Liver (tissue), 3 donors: Measurements from ENCODE around the gene ADH7.
"Not testable (repeated sequence)": the region's sequence is repeated elsewhere in the genome, so short reads cannot be mapped to it uniquely, and the experiment has no call there.

ENCODE experiments used
- EGR1 ChIP-seq, 2 donors: IDR thresholded peaks; 2 replicates each; pipeline ENCODE4 v1.6.1; 2016 to 2018; ENCODE audit warnings: antibody characterized with exemption in 2 of 2, low read depth in 2 of 2
- FOXA1 ChIP-seq: IDR thresholded peaks from 2 replicates; pipeline ENCODE4 v1.6.1; 2016; ENCODE audit warnings: antibody characterized with exemption
- GABPA ChIP-seq, 2 donors: IDR thresholded peaks in 1 of 2; conservative IDR thresholded peaks in 1 of 2; 2 replicates each; pipeline ENCODE4 v1.6.1; 2016; ENCODE audit warnings: antibody characterized with exemption in 2 of 2, mild to moderate bottlenecking in 1 of 2, moderate library complexity in 1 of 2
- JUND ChIP-seq, 2 donors: IDR thresholded peaks; 2 replicates each; pipeline ENCODE4 v1.6.1; 2016; ENCODE audit warnings: antibody characterized with exemption in 2 of 2
- MAX ChIP-seq: IDR thresholded peaks from 2 replicates; pipeline ENCODE4 v1.6.1; 2016; ENCODE audit warnings: antibody characterized with exemption
- RAD21 ChIP-seq, 2 donors: IDR thresholded peaks; 2 replicates each; pipeline ENCODE4 v1.6.1; 2016; ENCODE audit warnings: antibody characterized with exemption in 2 of 2, mild to moderate bottlenecking in 2 of 2
- SP1 ChIP-seq: IDR thresholded peaks from 2 replicates; pipeline ENCODE4 v1.6.1; 2018; ENCODE audit warnings: antibody characterized with exemption, mild to moderate bottlenecking
- YY1 ChIP-seq: IDR thresholded peaks from 2 replicates; pipeline ENCODE4 v1.6.1; 2016; ENCODE audit warnings: antibody characterized with exemption, mild to moderate bottlenecking
- TF ChIP-seq, protein P1 (sequence below): IDR thresholded peaks from 2 replicates; pipeline ENCODE4 v1.6.1; 2016; ENCODE audit warnings: antibody characterized with exemption, mild to moderate bottlenecking
- TF ChIP-seq, protein P2 (sequence below): fragments of 150-350 bp; IDR thresholded peaks from 2 replicates; pipeline ENCODE4 v1.5.1; 2017; ENCODE audit warnings: improper control_type of control experiment, low read depth, low read length; ENCODE audit not compliant: missing input control
- TF ChIP-seq, protein P3 (sequence below): IDR thresholded peaks from 2 replicates; pipeline ENCODE4 v1.6.1; 2016; ENCODE audit warnings: antibody characterized with exemption
- donor health status: healthy.
- donor health status: healthy.

GRCh38 chr4:99372464-99372863 lies 62.7 kb downstream of the ADH7 start:
- not testable (repeated sequence) for TF ChIP-seq JUND (IDR thresholded peaks at IDR 0.05); SP1; RAD21 (IDR thresholded peaks at IDR 0.05); MAX; YY1; FOXA1; EGR1 (IDR thresholded peaks at IDR 0.05; ENCODE audit: low read depth in 2 of 2); GABPA (IDR thresholded peaks at IDR 0.05 in 1 of 2, conservative IDR thresholded peaks at IDR 0.05 in 1 of 2)
- TF ChIP-seq, protein P1, sequence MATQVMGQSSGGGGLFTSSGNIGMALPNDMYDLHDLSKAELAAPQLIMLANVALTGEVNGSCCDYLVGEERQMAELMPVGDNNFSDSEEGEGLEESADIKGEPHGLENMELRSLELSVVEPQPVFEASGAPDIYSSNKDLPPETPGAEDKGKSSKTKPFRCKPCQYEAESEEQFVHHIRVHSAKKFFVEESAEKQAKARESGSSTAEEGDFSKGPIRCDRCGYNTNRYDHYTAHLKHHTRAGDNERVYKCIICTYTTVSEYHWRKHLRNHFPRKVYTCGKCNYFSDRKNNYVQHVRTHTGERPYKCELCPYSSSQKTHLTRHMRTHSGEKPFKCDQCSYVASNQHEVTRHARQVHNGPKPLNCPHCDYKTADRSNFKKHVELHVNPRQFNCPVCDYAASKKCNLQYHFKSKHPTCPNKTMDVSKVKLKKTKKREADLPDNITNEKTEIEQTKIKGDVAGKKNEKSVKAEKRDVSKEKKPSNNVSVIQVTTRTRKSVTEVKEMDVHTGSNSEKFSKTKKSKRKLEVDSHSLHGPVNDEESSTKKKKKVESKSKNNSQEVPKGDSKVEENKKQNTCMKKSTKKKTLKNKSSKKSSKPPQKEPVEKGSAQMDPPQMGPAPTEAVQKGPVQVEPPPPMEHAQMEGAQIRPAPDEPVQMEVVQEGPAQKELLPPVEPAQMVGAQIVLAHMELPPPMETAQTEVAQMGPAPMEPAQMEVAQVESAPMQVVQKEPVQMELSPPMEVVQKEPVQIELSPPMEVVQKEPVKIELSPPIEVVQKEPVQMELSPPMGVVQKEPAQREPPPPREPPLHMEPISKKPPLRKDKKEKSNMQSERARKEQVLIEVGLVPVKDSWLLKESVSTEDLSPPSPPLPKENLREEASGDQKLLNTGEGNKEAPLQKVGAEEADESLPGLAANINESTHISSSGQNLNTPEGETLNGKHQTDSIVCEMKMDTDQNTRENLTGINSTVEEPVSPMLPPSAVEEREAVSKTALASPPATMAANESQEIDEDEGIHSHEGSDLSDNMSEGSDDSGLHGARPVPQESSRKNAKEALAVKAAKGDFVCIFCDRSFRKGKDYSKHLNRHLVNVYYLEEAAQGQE: not testable (repeated sequence)
- TF ChIP-seq, protein P2, sequence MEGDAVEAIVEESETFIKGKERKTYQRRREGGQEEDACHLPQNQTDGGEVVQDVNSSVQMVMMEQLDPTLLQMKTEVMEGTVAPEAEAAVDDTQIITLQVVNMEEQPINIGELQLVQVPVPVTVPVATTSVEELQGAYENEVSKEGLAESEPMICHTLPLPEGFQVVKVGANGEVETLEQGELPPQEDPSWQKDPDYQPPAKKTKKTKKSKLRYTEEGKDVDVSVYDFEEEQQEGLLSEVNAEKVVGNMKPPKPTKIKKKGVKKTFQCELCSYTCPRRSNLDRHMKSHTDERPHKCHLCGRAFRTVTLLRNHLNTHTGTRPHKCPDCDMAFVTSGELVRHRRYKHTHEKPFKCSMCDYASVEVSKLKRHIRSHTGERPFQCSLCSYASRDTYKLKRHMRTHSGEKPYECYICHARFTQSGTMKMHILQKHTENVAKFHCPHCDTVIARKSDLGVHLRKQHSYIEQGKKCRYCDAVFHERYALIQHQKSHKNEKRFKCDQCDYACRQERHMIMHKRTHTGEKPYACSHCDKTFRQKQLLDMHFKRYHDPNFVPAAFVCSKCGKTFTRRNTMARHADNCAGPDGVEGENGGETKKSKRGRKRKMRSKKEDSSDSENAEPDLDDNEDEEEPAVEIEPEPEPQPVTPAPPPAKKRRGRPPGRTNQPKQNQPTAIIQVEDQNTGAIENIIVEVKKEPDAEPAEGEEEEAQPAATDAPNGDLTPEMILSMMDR: not testable (repeated sequence)
- TF ChIP-seq, protein P3, sequence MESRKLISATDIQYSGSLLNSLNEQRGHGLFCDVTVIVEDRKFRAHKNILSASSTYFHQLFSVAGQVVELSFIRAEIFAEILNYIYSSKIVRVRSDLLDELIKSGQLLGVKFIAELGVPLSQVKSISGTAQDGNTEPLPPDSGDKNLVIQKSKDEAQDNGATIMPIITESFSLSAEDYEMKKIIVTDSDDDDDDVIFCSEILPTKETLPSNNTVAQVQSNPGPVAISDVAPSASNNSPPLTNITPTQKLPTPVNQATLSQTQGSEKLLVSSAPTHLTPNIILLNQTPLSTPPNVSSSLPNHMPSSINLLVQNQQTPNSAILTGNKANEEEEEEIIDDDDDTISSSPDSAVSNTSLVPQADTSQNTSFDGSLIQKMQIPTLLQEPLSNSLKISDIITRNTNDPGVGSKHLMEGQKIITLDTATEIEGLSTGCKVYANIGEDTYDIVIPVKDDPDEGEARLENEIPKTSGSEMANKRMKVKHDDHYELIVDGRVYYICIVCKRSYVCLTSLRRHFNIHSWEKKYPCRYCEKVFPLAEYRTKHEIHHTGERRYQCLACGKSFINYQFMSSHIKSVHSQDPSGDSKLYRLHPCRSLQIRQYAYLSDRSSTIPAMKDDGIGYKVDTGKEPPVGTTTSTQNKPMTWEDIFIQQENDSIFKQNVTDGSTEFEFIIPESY: not testable (repeated sequence)
